Breast epithelium (tissue), 3 donors: Measurements from ENCODE around the gene ZNF860.

Experiments used
- CTCF ChIP-seq, 3 donors: fragments of 450-650 bp; IDR thresholded peaks; one replicate each; pipeline ENCODE4 v1.5.1; 2016 to 2017; ENCODE audit warnings: antibody characterized with exemption in 3 of 3, mild to moderate bottlenecking in 3 of 3, moderate library complexity in 3 of 3
- POLR2AphosphoS5 ChIP-seq, 3 donors: sonication (generic); formaldehyde crosslinking; IDR thresholded peaks; one replicate each; pipeline ENCODE4 v1.6.1; 2017; ENCODE audit warnings: antibody characterized with exemption in 3 of 3

- TF ChIP-seq CTCF (IDR thresholded peaks at IDR 0.05) = no peak
- TF ChIP-seq POLR2AphosphoS5 (IDR thresholded peaks at IDR 0.05) = no peak
These were observed 45.0 kb upstream of the ZNF860 start for GRCh38 chr3:31936420-31937060.
